HUES64 (cell line): ENCODE data around the gene NELFE.
"Not testable (repeated sequence)": the region's sequence is repeated elsewhere in the genome, so short reads cannot be mapped to it uniquely, and the experiment has no call there.

Experiments
- H3K27ac ChIP-seq: 2 replicates; pipeline ENCODE4 v1.7.0; 2013; ENCODE audit warnings: low read depth, low read length, inconsistent platforms
- H3K27me3 ChIP-seq: 2 replicates; pipeline ENCODE4 v1.6.1; 2013; ENCODE audit warnings: mild to moderate bottlenecking, low read length; ENCODE audit not compliant: insufficient read depth
- H3K36me3 ChIP-seq: 2 replicates; pipeline ENCODE4 v1.6.1; 2013; ENCODE audit warnings: mild to moderate bottlenecking, low read length; ENCODE audit not compliant: insufficient read depth
- H3K4me1 ChIP-seq: 2 replicates; pipeline ENCODE4 v1.6.1; 2013; ENCODE audit warnings: mild to moderate bottlenecking, low read length, moderate library complexity; ENCODE audit not compliant: insufficient read depth
- H3K4me3 ChIP-seq: 2 replicates; pipeline ENCODE4 v1.5.1; 2013; ENCODE audit warnings: mild to moderate bottlenecking, low read length, moderate library complexity
- H3K9ac ChIP-seq: 2 replicates; pipeline ENCODE4 v1.6.1; 2013; ENCODE audit warnings: mild to moderate bottlenecking, low read depth, low read length
- H3K9me3 ChIP-seq: 2 replicates; pipeline ENCODE4 v1.6.1; 2013; ENCODE audit warnings: low read depth, low read length; ENCODE audit not compliant: insufficient read depth
- WGBS: fragments of 150-250, 120-280 bp; methylation state at CpG from one replicate; pipeline ENCODE4 v1.1.7; 2013; ENCODE audit warnings: missing lambda C conversion rate; 5-methylcytosine and 5-hydroxymethylcytosine counted together

The NELFE gene

GRCh38 chr6:31947070-31947675, 11.6 kb downstream of the NELFE start:
- Histone ChIP-seq H3K36me3 (peaks cover 14% of the 10 kb centered on the region), H3K27me3 (no peaks in the 10 kb centered on the region), H3K4me1 (peaks cover 8% of the 10 kb centered on the region; the same call in 1 of the 2 replicates), H3K27ac (no peak overlapping the region), H3K9me3 (no peaks in the 10 kb centered on the region), H3K4me3 (no peak overlapping the region), H3K9ac (no peak overlapping the region)
- 88% methylated on average over 24 of the region's 24 CpGs for WGBS

DNA sequence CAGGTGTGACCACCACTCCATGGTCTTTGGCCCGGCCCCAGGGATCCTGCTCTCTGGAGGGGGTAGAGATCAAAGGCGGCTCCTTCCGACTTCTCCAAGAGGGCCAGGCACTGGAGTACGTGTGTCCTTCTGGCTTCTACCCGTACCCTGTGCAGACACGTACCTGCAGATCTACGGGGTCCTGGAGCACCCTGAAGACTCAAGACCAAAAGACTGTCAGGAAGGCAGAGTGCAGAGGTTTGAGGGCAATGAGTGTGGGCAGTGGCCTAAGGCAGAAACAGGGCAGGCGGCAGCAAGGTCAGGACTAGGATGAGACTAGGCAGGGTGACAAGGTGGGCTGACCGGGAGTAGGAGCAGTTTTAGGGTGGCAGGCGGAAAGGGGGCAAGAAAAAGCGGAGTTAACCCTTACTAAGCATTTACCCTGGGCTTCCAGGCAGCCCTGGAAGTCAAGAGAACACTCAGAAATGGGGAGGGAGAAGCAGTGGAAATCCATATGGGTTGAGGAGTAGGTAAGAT, 12.3 kb downstream of the NELFE start:
- Histone ChIP-seq H3K9ac (no peak overlapping the region), H3K4me3 (no peak overlapping the region), H3K9me3 (no peaks in the 10 kb centered on the region), H3K4me1 (peaks cover 8% of the 10 kb centered on the region; the same call in 1 of the 2 replicates), H3K27ac (no peak overlapping the region), H3K27me3 (no peaks in the 10 kb centered on the region), H3K36me3 (peaks cover 7% of the 10 kb centered on the region)
- WGBS: 86% methylated on average over 11 of the region's 11 CpGs

- Histone ChIP-seq H3K4me3 (no peak within 1 kb of the TSS), H3K4me1 (peaks cover 9% of the 10 kb centered on the region; the same call in 1 of the 2 replicates), H3K27ac (no peak within 1 kb of the TSS), H3K36me3 (no peaks in the 10 kb centered on the region; the same call in 1 of the 2 replicates), H3K27me3 (no peaks in the 10 kb centered on the region), H3K9ac (no peak within 1 kb of the TSS), H3K9me3 (no peaks in the 10 kb centered on the region)
- WGBS: 71% methylated on average over 11 of the region's 11 CpGs
Measured at GRCh38 chr6:31945507-31946369, 13.0 kb downstream of the NELFE start, which contains the start of gene CFB. CFB (plus strand) TSS chr6:31946095; CDS start chr6:31946222, 127 bp downstream.

GRCh38 chr6:31945154-31945506, 13.6 kb downstream of the NELFE start:
- WGBS: 90% methylated on average over 9 of the region's 9 CpGs
- Histone ChIP-seq H3K27me3 (no peaks in the 10 kb centered on the region), H3K9ac (no peak overlapping the region), H3K9me3 (no peaks in the 10 kb centered on the region), H3K36me3 (no peaks in the 10 kb centered on the region), H3K27ac (no peak overlapping the region), H3K4me3 (no peak overlapping the region), H3K4me1 (peaks cover 15% of the 10 kb centered on the region; the same call in 1 of the 2 replicates)

DNA sequence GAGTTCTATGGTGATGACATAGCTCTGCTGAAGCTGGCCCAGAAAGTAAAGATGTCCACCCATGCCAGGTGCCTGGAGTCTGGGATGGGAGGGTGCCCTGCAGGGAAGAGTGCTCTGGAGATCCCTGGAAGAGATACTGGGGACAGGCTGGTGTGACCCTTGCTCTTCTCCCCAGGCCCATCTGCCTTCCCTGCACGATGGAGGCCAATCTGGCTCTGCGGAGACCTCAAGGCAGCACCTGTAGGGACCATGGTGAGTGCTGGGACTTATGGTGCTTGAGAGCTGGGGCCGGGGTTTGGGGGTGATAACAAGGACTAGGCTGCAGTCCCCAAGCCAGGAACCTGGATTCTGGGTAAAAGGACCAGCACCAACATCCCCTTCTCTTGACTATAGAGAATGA, 15.0 kb downstream of the NELFE start:
- H3K27me3 ChIP-seq: no peaks in the 10 kb centered on the region
- peaks cover 16% of the 10 kb centered on the region; the same call in 1 of the 2 replicates for H3K4me1 ChIP-seq

GRCh38 chr6:31940256-31940664, 18.5 kb downstream of the NELFE start:
- 59% methylated on average over 6 of the region's 6 CpGs for WGBS
- H3K27me3 ChIP-seq: no peaks in the 10 kb centered on the region
- H3K4me1 ChIP-seq: peaks cover 8% of the 10 kb centered on the region; the same call in 1 of the 2 replicates
- no peak overlapping the region for H3K4me3 ChIP-seq
- no peak overlapping the region for H3K9ac ChIP-seq
- H3K36me3 ChIP-seq: no peaks in the 10 kb centered on the region
- H3K27ac ChIP-seq: no peak overlapping the region
- H3K9me3 ChIP-seq: no peaks in the 10 kb centered on the region

More for the DNA sequence above, 15.0 kb downstream of the NELFE start:
- Histone ChIP-seq H3K9me3 (no peaks in the 10 kb centered on the region), H3K36me3 (no peaks in the 10 kb centered on the region), H3K27ac (no peak overlapping the region), H3K9ac (no peak overlapping the region), H3K4me3 (no peak overlapping the region)
- 84% methylated on average over 3 of the region's 3 CpGs for WGBS

GRCh38 chr6:31935823-31936222, 22.9 kb downstream of the NELFE start:
- H3K4me1 ChIP-seq: 0 out of 2 replicates have a peak, but pooled peaks cover 8% of the 10 kb centered on the region
- H3K27me3 ChIP-seq: no peaks in the 10 kb centered on the region
- no peak overlapping the region for H3K9ac ChIP-seq
- H3K27ac ChIP-seq: no peak overlapping the region
- 86% methylated on average over 9 of the region's 9 CpGs for WGBS
- no peak overlapping the region for H3K4me3 ChIP-seq
- H3K9me3 ChIP-seq: 0 out of 2 replicates have a peak, but pooled peaks cover 3% of the 10 kb centered on the region
- no peaks in the 10 kb centered on the region for H3K36me3 ChIP-seq

DNA sequence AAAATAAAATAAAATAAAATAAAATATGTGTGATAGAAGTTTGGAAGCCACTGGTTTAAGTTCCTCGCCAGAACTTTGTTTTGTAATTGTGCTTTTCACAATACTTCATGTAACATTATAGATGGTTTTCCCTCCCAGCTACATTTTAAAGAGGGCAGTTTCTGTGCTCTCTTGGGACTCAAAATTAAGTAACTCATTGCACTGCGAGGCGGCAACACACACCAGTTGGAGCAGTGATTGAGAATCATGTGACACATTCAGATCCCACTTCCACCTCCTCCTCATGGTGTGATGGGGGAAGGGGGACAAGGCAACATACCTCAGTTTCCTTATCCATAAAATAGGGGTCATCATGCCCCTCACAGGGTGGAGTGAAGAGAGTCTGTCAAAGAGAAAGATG, 23.8 kb downstream of the NELFE start:
- Histone ChIP-seq H3K36me3 (no peaks in the 10 kb centered on the region), H3K9me3 (0 out of 2 replicates have a peak, but pooled peaks cover 3% of the 10 kb centered on the region), H3K27me3 (no peaks in the 10 kb centered on the region), H3K4me1 (0 out of 2 replicates have a peak, but pooled peaks cover under 1% of the 10 kb centered on the region), H3K9ac (no peak overlapping the region), H3K4me3 (no peak overlapping the region), H3K27ac (no peak overlapping the region)
- no CpG with 5 or more reads among the region's 3 CpGs for WGBS

- H3K36me3 ChIP-seq: no peaks in the 10 kb centered on the region
- no peak overlapping the region for H3K4me3 ChIP-seq
- WGBS: 93% methylated on average over 19 of the region's 19 CpGs
- H3K9me3 ChIP-seq: 0 out of 2 replicates have a peak, but pooled peaks cover 3% of the 10 kb centered on the region
- no peaks in the 10 kb centered on the region for H3K4me1 ChIP-seq
- H3K27me3 ChIP-seq: no peaks in the 10 kb centered on the region
- no peak overlapping the region for H3K9ac ChIP-seq
- no peak overlapping the region for H3K27ac ChIP-seq
Measured at GRCh38 chr6:31933537-31933936, 25.2 kb downstream of the NELFE start.

- not testable (repeated sequence) for H3K9me3 ChIP-seq, H3K27ac ChIP-seq, H3K4me3 ChIP-seq, H3K4me1 ChIP-seq, H3K36me3 ChIP-seq, H3K27me3 ChIP-seq, H3K9ac ChIP-seq
- 92% methylated on average over 28 of the region's 32 CpGs for WGBS
Measured at GRCh38 chr6:31932137-31932536, 26.6 kb downstream of the NELFE start.

DNA sequence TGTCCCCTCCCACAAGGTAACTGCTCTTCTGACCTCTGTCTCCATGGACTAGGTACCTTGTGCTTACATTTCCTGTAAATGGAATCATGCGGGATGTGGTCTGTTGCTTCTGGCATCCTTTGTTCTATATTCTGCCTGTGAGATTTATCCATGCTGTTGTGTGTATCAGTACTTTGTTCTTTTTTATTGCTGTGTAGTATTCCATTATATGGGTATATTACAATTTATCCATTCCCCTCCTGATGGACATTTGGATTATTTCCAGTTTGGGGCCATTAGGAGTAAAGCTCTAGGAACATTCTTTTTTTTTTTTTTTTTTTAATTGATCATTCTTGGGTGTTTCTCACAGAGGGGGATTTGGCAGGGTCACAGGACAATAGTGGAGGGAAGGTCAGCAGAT, 27.8 kb downstream of the NELFE start:
- Histone ChIP-seq H3K27ac (no peak overlapping the region), H3K36me3 (no peaks in the 10 kb centered on the region), H3K9me3 (0 out of 2 replicates have a peak, but pooled peaks cover 3% of the 10 kb centered on the region), H3K9ac (no peak overlapping the region), H3K4me3 (no peak overlapping the region), H3K4me1 (no peaks in the 10 kb centered on the region), H3K27me3 (no peaks in the 10 kb centered on the region)
- 100% methylated on average over 1 of the region's 1 CpG for WGBS
